Activated CD4-positive, alpha-beta T cell treated with anti-CD3 and anti-CD28 coated beads for 36 hours (primary cell): ENCODE data around the gene TFAP2A. TPM values are rescaled to one million over a fixed set of nuclear protein-coding genes. Genes with fewer than 3 reads are reported as not detected.

Source experiments
- ATAC-seq: fragments of 200-7000 bp; cut with Tn5 transposase; one replicate; pipeline ENCODE4 v1.10.0; 2021; ENCODE audit warnings: mild to moderate bottlenecking, moderate library complexity
- CTCF ChIA-PET: fragments of 350-600 bp; sonication (Branson Sonifier 250); formaldehyde crosslinking; loops from one replicate; lab custom pipeline; 2021; ENCODE audit warnings: antibody characterized with exemption; lab: Charles Lee
- POLR2A ChIA-PET: fragments of 350-600 bp; sonication (Branson Sonifier 250); formaldehyde crosslinking; loops from one replicate; lab custom pipeline; 2021; ENCODE audit warnings: antibody characterized with exemption, inconsistent platforms; lab: Charles Lee
- DNase-seq: peaks from one replicate; pipeline ENCODE4 v3.0.0-alpha.2; 2020
- H3K27ac Mint-ChIP-seq: one replicate; pipeline ENCODE4 v1.8.0; 2021; ENCODE audit warnings: mixed read lengths
- H3K27me3 Mint-ChIP-seq: one replicate; pipeline ENCODE4 v1.8.0; 2021; ENCODE audit warnings: mixed read lengths
- H3K36me3 Mint-ChIP-seq: one replicate; pipeline ENCODE4 v1.8.0; 2021; ENCODE audit warnings: low read depth, mixed read lengths
- H3K4me1 Mint-ChIP-seq: one replicate; pipeline ENCODE4 v1.8.0; 2021; ENCODE audit warnings: mixed read lengths
- H3K4me3 Mint-ChIP-seq: one replicate; pipeline ENCODE4 v1.8.0; 2021; ENCODE audit warnings: mild to moderate bottlenecking, moderate library complexity, mixed read lengths
- H3K9me3 Mint-ChIP-seq: one replicate; pipeline ENCODE4 v1.8.0; 2021; ENCODE audit warnings: low read depth, mixed read lengths
- intact Hi-C, 2 experiments: fragments of 100-400 bp; cut with DNase I in 1 of 2; cut with micrococcal nuclease in 1 of 2; formaldehyde crosslinking; loops; one replicate each; pipeline versions ENCODE4 v1.14.2 to v1.15.1; 2022 to 2024; cut with DNase I, micrococcal nuclease
- total RNA-seq, 2 experiments: library from RNA; stranded (reverse); gene quantifications; one replicate each; pipeline ENCODE4 v1.2.3, GENCODE V29; 2021

The TFAP2A gene
- total RNA-seq, 2 experiments from 2014 or later = 0.23 to 0.26 TPM

- Mint-ChIP-seq H3K27ac (no peak overlapping the region), H3K36me3 (peaks cover 6% of the 10 kb centered on the region), H3K27me3 (peaks cover 67% of the 10 kb centered on the region), H3K4me1 (peaks cover 14% of the 10 kb centered on the region), H3K9me3 (no peaks in the 10 kb centered on the region), H3K4me3 (no peak overlapping the region)
- ATAC-seq (no peak), DNase-seq (peak; percentile 39)
- intact Hi-C loops = loop anchor here in 1 of 2 experiments (2.0 to 5.0 kb wide), 2 partner anchors 36 to 48 kb away; partner anchors contain the start of gene TFAP2A
- ChIA-PET POLR2A (no interaction called here), CTCF (interaction anchor here (0.6 kb wide), 1 partner anchor 194 kb away, joined by 3 read pairs; no protein-coding TSS in a partner anchor)
These were observed 33.6 kb downstream of the TFAP2A start for GRCh38 chr6:10381133-10381829.

- ChIA-PET CTCF (interaction anchor here (0.8 kb wide), 1 partner anchor 1219 kb away, joined by 4 read pairs; no protein-coding TSS in a partner anchor), POLR2A (no interaction called here)
These were observed 39.4 kb downstream of the TFAP2A start for GRCh38 chr6:10375391-10375969.

GRCh38 chr6:10373642-10374359 is 41.1 kb downstream of the TFAP2A start:
- H3K4me1 Mint-ChIP-seq = no peaks in the 10 kb centered on the region
- no peak for ATAC-seq

More at GRCh38 chr6:10375391-10375969, 39.4 kb downstream of the TFAP2A start:
- ATAC-seq (no peak), DNase-seq (no peak)
- Mint-ChIP-seq H3K4me3 (no peak overlapping the region), H3K27me3 (peaks cover 30% of the 10 kb centered on the region), H3K27ac (no peak overlapping the region), H3K9me3 (no peaks in the 10 kb centered on the region), H3K36me3 (no peaks in the 10 kb centered on the region), H3K4me1 (no peaks in the 10 kb centered on the region)
- intact Hi-C loops = no loop called here

GRCh38 chr6:10369896-10370295 is 45.0 kb downstream of the TFAP2A start:
- DNase-seq (no peak), ATAC-seq (no peak)
- Mint-ChIP-seq H3K27ac (no peak overlapping the region), H3K36me3 (no peaks in the 10 kb centered on the region), H3K9me3 (no peaks in the 10 kb centered on the region), H3K4me3 (no peak overlapping the region), H3K4me1 (no peaks in the 10 kb centered on the region), H3K27me3 (peaks cover 20% of the 10 kb centered on the region)
- intact Hi-C loops = no loop called here
- ChIA-PET POLR2A (no interaction called here), CTCF (interaction anchor here (0.7 kb wide), 1 partner anchor 60 kb away, joined by 3 read pairs; no protein-coding TSS in a partner anchor)

More at GRCh38 chr6:10373642-10374359, 41.1 kb downstream of the TFAP2A start:
- no peaks in the 10 kb centered on the region for H3K9me3 Mint-ChIP-seq
- intact Hi-C loops = no loop called here
- ChIA-PET CTCF (no interaction called here), POLR2A (no interaction called here)
- no peak overlapping the region for H3K4me3 Mint-ChIP-seq
- H3K27ac Mint-ChIP-seq = no peak overlapping the region
- no peak for DNase-seq
- no peaks in the 10 kb centered on the region for H3K36me3 Mint-ChIP-seq
- peaks cover 32% of the 10 kb centered on the region for H3K27me3 Mint-ChIP-seq

GRCh38 chr6:10368861-10369260 is 46.0 kb downstream of the TFAP2A start:
- intact Hi-C loops = no loop called here
- Mint-ChIP-seq H3K27me3 (peaks cover 13% of the 10 kb centered on the region), H3K36me3 (no peaks in the 10 kb centered on the region), H3K4me1 (no peaks in the 10 kb centered on the region), H3K4me3 (no peak overlapping the region), H3K9me3 (no peaks in the 10 kb centered on the region), H3K27ac (no peak overlapping the region)
- CTCF ChIA-PET = interaction anchor here (0.6 to 0.7 kb wide), 2 partner anchors 61 to 66 kb away, joined by 3 read pairs; no protein-coding TSS in a partner anchor
- ATAC-seq (no peak), DNase-seq (no peak)
- POLR2A ChIA-PET = no interaction called here

GRCh38 chr6:10363911-10364310 is 51.0 kb downstream of the TFAP2A start:
- no peaks in the 10 kb centered on the region for H3K4me1 Mint-ChIP-seq
- ATAC-seq = no peak
- intact Hi-C loops = no loop called here
- DNase-seq = no peak
- no peak overlapping the region for H3K4me3 Mint-ChIP-seq
- CTCF ChIA-PET = no interaction called here
- H3K36me3 Mint-ChIP-seq = no peaks in the 10 kb centered on the region
- H3K27ac Mint-ChIP-seq = no peak overlapping the region
- POLR2A ChIA-PET = no interaction called here
- H3K27me3 Mint-ChIP-seq = peaks cover 7% of the 10 kb centered on the region
- no peaks in the 10 kb centered on the region for H3K9me3 Mint-ChIP-seq

- DNase-seq (no peak), ATAC-seq (no peak)
- Mint-ChIP-seq H3K27ac (no peak overlapping the region), H3K36me3 (no peaks in the 10 kb centered on the region), H3K4me1 (no peaks in the 10 kb centered on the region), H3K9me3 (no peaks in the 10 kb centered on the region), H3K27me3 (peaks cover 7% of the 10 kb centered on the region), H3K4me3 (no peak overlapping the region)
- ChIA-PET CTCF (no interaction called here), POLR2A (no interaction called here)
- intact Hi-C loops = no loop called here
These were observed 52.6 kb downstream of the TFAP2A start for GRCh38 chr6:10362300-10362699.

GRCh38 chr6:10361428-10361827 is 53.4 kb downstream of the TFAP2A start:
- H3K9me3 Mint-ChIP-seq = no peaks in the 10 kb centered on the region
- peaks cover 6% of the 10 kb centered on the region for H3K27me3 Mint-ChIP-seq
- intact Hi-C loops = no loop called here
- ATAC-seq (no peak), DNase-seq (no peak)
- ChIA-PET CTCF (no interaction called here), POLR2A (no interaction called here)
- H3K27ac Mint-ChIP-seq = no peak overlapping the region
- no peaks in the 10 kb centered on the region for H3K36me3 Mint-ChIP-seq
- H3K4me3 Mint-ChIP-seq = no peak overlapping the region
- H3K4me1 Mint-ChIP-seq = no peaks in the 10 kb centered on the region

GRCh38 chr6:10359581-10359980 is 55.3 kb downstream of the TFAP2A start:
- Mint-ChIP-seq H3K36me3 (no peaks in the 10 kb centered on the region), H3K4me3 (no peak overlapping the region), H3K4me1 (no peaks in the 10 kb centered on the region), H3K27me3 (peaks cover 9% of the 10 kb centered on the region), H3K27ac (no peak overlapping the region), H3K9me3 (no peaks in the 10 kb centered on the region)
- DNase-seq (no peak), ATAC-seq (no peak)
- CTCF ChIA-PET = no interaction called here
- POLR2A ChIA-PET = no interaction called here
- intact Hi-C loops = no loop called here

- no peak overlapping the region for H3K4me3 Mint-ChIP-seq
- H3K27me3 Mint-ChIP-seq = peaks cover 13% of the 10 kb centered on the region
- H3K36me3 Mint-ChIP-seq = no peaks in the 10 kb centered on the region
- H3K4me1 Mint-ChIP-seq = no peaks in the 10 kb centered on the region
- no peak overlapping the region for H3K27ac Mint-ChIP-seq
- DNase-seq (peak; percentile 12), ATAC-seq (no peak)
- H3K9me3 Mint-ChIP-seq = no peaks in the 10 kb centered on the region
- ChIA-PET POLR2A (no interaction called here), CTCF (interaction anchor here (1.1 kb wide), 1 partner anchor 250 kb away, joined by 3 read pairs; no protein-coding TSS in a partner anchor)
- intact Hi-C loops = no loop called here
These were observed 59.7 kb downstream of the TFAP2A start for GRCh38 chr6:10355115-10355702.

- no peaks in the 10 kb centered on the region for H3K4me1 Mint-ChIP-seq
- H3K36me3 Mint-ChIP-seq = no peaks in the 10 kb centered on the region
- no peak for DNase-seq
- peaks cover 14% of the 10 kb centered on the region for H3K27me3 Mint-ChIP-seq
- intact Hi-C loops = no loop called here
- no peak overlapping the region for H3K27ac Mint-ChIP-seq
- no peak overlapping the region for H3K4me3 Mint-ChIP-seq
- ATAC-seq = no peak
- ChIA-PET POLR2A (no interaction called here), CTCF (no interaction called here)
- no peaks in the 10 kb centered on the region for H3K9me3 Mint-ChIP-seq
These were observed 63.1 kb downstream of the TFAP2A start for GRCh38 chr6:10351791-10352190.
